Fibroblast of villous mesenchyme (primary cell): ENCODE measurements around the gene IFNAR2. TPM values are rescaled to one million over a fixed set of nuclear protein-coding genes. Genes with fewer than 3 reads are reported as not detected.
"Not testable (repeated sequence)": the region's sequence is repeated elsewhere in the genome, so short reads cannot be mapped to it uniquely, and the experiment has no call there.

Experiments used
- DNase-seq: peaks from one replicate; pipeline ENCODE4 v3.0.0-alpha.2; 2010; ENCODE audit warnings: low read depth
- H3K4me3 ChIP-seq: 2 replicates; pipeline ENCODE4 v1.5.1; 2011; ENCODE audit warnings: low read depth, mild to moderate bottlenecking, low read length
- CTCF ChIP-seq: IDR thresholded peaks from 2 replicates; pipeline ENCODE4 v1.5.1; 2012; ENCODE audit warnings: low read depth, mild to moderate bottlenecking, low read length; ENCODE audit not compliant: insufficient read depth
- total RNA-seq: library from RNA; depleted of rRNA; stranded (reverse); fragments of >200 nt; gene quantifications from 2 replicates; pipeline ENCODE4 v1.2.3, GENCODE V29; 2012

Gene IFNAR2
- total RNA-seq, 1 donor = 5.2 TPM

GRCh38 chr21:33236013-33236686 lies 6.4 kb downstream of the IFNAR2 start:
- H3K4me3 ChIP-seq = no peak overlapping the region
- TF ChIP-seq CTCF = no peak

GRCh38 chr21:33236766-33237165 lies 7.0 kb downstream of the IFNAR2 start:
- no peak for DNase-seq
- no peak overlapping the region for H3K4me3 ChIP-seq
- no peak for TF ChIP-seq CTCF

More at GRCh38 chr21:33236013-33236686, 6.4 kb downstream of the IFNAR2 start:
- no peak for DNase-seq

GRCh38 chr21:33237486-33237885 lies 7.7 kb downstream of the IFNAR2 start:
- TF ChIP-seq CTCF = no peak
- no peak overlapping the region for H3K4me3 ChIP-seq
- peak; percentile 40 for DNase-seq

- no peak for TF ChIP-seq CTCF
- no peak overlapping the region for H3K4me3 ChIP-seq
- DNase-seq = no peak
Measured at GRCh38 chr21:33238146-33238545, 8.4 kb downstream of the IFNAR2 start.

- TF ChIP-seq CTCF = no peak
- H3K4me3 ChIP-seq = no peak overlapping the region
- DNase-seq = no peak
Measured at GRCh38 chr21:33238565-33239255, 9.0 kb downstream of the IFNAR2 start.

- not testable (repeated sequence) for H3K4me3 ChIP-seq, DNase-seq
Measured at GRCh38 chr21:33239559-33240127, 9.9 kb downstream of the IFNAR2 start.

GRCh38 chr21:33240404-33240803 lies 10.7 kb downstream of the IFNAR2 start:
- H3K4me3 ChIP-seq = no peak overlapping the region
- no peak for DNase-seq
- TF ChIP-seq CTCF = no peak
